DOHH2 (cell line): ENCODE results near the gene IFITM10.

Source experiments
- H3F3A ChIP-seq: fragments of 200-600 bp; sonication (generic), shearing (Covaris generic); 2 replicates; pipeline ENCODE4 v1.6.0; 2016; ENCODE audit warnings: antibody characterized with exemption, mild to moderate bottlenecking; ENCODE audit not compliant: control insufficient read depth, insufficient read depth
- H3K27ac ChIP-seq: fragments of 200-600 bp; sonication (generic); 2 replicates; pipeline ENCODE4 v1.5.1; 2014; ENCODE audit warnings: low read depth, mild to moderate bottlenecking, low read length, moderate library complexity
- H3K27me3 ChIP-seq: fragments of 200-600 bp; sonication (generic); 2 replicates; pipeline ENCODE4 v1.6.1; 2014; ENCODE audit warnings: mild to moderate bottlenecking, low read length, mixed read lengths; ENCODE audit not compliant: control insufficient read depth
- H3K36me3 ChIP-seq: fragments of 200-600 bp; sonication (generic); 2 replicates; pipeline ENCODE4 v1.6.1; 2014; ENCODE audit warnings: mild to moderate bottlenecking, low read length, moderate library complexity, mixed read lengths; ENCODE audit not compliant: control insufficient read depth
- H3K4me1 ChIP-seq: fragments of 200-600 bp; sonication (generic); 2 replicates; pipeline ENCODE4 v1.6.1; 2014; ENCODE audit warnings: mild to moderate bottlenecking, low read length, mixed read lengths; ENCODE audit not compliant: control insufficient read depth
- H3K4me2 ChIP-seq: fragments of 200-600 bp; sonication (generic); 2 replicates; pipeline ENCODE4 v1.6.0; 2014; ENCODE audit warnings: mild to moderate bottlenecking, low read length, moderate library complexity
- H3K4me3 ChIP-seq: fragments of 200-600 bp; sonication (generic); 2 replicates; pipeline ENCODE4 v1.5.1; 2014; ENCODE audit warnings: mild to moderate bottlenecking, low read length, mixed read lengths
- H3K79me2 ChIP-seq: fragments of 200-600 bp; sonication (generic); 2 replicates; pipeline ENCODE4 v1.6.1; 2014; ENCODE audit warnings: mild to moderate bottlenecking, low read length, mixed read lengths; ENCODE audit not compliant: control insufficient read depth
- H3K9me2 ChIP-seq: fragments of 200-600 bp; sonication (generic); replicated peaks from 2 replicates; pipeline ENCODE4 v1.6.1; 2014; ENCODE audit warnings: mild to moderate bottlenecking, low read length, mixed read lengths; ENCODE audit not compliant: control insufficient read depth
- H3K9me3 ChIP-seq: fragments of 200-600 bp; sonication (generic); 2 replicates; pipeline ENCODE4 v1.6.1; 2014; ENCODE audit warnings: antibody characterized with exemption, low read length, mixed read lengths; ENCODE audit not compliant: control insufficient read depth, insufficient read depth
- H4K20me1 ChIP-seq: fragments of 200-600 bp; sonication (generic); 2 replicates; pipeline ENCODE4 v1.6.0; 2014; ENCODE audit warnings: low read depth, mild to moderate bottlenecking, antibody characterized with exemption, low read length, moderate library complexity; ENCODE audit not compliant: control insufficient read depth, insufficient read depth
- EZH2phosphoT487 ChIP-seq: fragments of 200-600 bp; sonication (generic); IDR thresholded peaks from 2 replicates; pipeline ENCODE4 v1.6.1; 2017; ENCODE audit warnings: borderline replicate concordance, mild to moderate bottlenecking, antibody characterized with exemption, low read length, moderate library complexity, mixed read lengths
- TF ChIP-seq, protein P1 (sequence below): fragments of 200-600 bp; sonication (generic); IDR thresholded peaks from one replicate; pipeline ENCODE4 v1.5.1; 2014; ENCODE audit warnings: antibody characterized with exemption, mild to moderate bottlenecking, low read depth, low read length; ENCODE audit not compliant: poor library complexity, severe bottlenecking

The IFITM10 gene

DNA sequence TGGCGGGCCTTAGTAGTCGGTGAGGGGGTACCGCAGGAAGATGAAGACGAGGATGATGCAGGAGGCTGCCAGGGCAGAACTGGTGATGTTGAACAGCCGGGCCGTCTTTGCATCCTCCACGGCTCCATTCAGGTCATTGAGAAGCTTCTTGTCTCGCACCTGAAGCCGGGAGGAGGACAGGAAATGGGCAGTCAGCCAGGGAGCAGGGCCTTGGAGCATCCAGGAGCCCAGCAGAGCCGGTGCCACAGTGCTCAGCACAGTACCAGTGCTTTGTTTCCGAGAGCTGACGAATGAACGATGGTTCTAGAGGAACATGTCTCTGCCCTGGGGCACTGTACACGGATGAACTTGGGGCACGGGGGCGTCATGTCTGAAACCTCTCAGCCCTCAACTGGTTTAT, 15.1 kb downstream of the IFITM10 start:
- Histone ChIP-seq H3K27me3 (no peaks in the 10 kb centered on the region), H3K4me1 (no peaks in the 10 kb centered on the region), H3K36me3 (no peaks in the 10 kb centered on the region), H3K4me3 (no peak overlapping the region), H4K20me1 (no peaks in the 10 kb centered on the region), H3K9me3 (peaks cover 16% of the 10 kb centered on the region; the same call in 1 of the 2 replicates), H3K27ac (no peak overlapping the region), H3F3A (no peaks in the 10 kb centered on the region), H3K79me2 (no peaks in the 10 kb centered on the region), H3K9me2 (no peaks in the 10 kb centered on the region), H3K4me2 (no peak overlapping the region)
- TF ChIP-seq, protein P1, sequence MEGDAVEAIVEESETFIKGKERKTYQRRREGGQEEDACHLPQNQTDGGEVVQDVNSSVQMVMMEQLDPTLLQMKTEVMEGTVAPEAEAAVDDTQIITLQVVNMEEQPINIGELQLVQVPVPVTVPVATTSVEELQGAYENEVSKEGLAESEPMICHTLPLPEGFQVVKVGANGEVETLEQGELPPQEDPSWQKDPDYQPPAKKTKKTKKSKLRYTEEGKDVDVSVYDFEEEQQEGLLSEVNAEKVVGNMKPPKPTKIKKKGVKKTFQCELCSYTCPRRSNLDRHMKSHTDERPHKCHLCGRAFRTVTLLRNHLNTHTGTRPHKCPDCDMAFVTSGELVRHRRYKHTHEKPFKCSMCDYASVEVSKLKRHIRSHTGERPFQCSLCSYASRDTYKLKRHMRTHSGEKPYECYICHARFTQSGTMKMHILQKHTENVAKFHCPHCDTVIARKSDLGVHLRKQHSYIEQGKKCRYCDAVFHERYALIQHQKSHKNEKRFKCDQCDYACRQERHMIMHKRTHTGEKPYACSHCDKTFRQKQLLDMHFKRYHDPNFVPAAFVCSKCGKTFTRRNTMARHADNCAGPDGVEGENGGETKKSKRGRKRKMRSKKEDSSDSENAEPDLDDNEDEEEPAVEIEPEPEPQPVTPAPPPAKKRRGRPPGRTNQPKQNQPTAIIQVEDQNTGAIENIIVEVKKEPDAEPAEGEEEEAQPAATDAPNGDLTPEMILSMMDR = no peak
- TF ChIP-seq EZH2phosphoT487 = no peak

DNA sequence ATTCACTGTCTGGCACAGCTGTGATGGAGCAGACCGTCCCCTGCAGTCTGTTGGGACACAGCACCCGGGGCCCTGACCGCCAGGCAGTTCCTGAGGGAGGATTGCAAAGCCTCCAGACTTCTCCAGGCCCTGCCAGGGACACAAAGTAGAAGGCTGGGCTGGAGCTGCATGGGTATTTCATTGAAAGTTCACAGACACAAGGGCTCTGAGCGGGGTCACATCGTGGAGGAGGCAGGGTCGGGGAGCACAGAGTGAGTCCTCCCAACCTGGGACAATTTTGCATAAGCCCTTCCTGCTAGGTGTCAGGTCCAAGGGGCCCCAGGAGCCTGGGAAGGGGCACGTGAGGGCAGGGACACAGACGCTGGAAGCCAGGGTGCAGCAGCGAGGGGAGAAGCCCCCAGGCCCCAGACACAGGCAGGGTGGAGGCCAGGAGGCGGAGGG, 15.7 kb downstream of the IFITM10 start:
- Histone ChIP-seq H3K79me2 (no peaks in the 10 kb centered on the region), H3K27me3 (no peaks in the 10 kb centered on the region), H3K4me1 (no peaks in the 10 kb centered on the region), H3K36me3 (no peaks in the 10 kb centered on the region), H3K4me3 (no peak overlapping the region), H3K9me3 (peaks cover 16% of the 10 kb centered on the region; the same call in 1 of the 2 replicates), H3K4me2 (no peak overlapping the region), H3K27ac (no peak overlapping the region), H4K20me1 (no peaks in the 10 kb centered on the region), H3K9me2 (no peaks in the 10 kb centered on the region), H3F3A (no peaks in the 10 kb centered on the region)
- TF ChIP-seq, protein P1 = no peak
- TF ChIP-seq EZH2phosphoT487 = no peak

DNA sequence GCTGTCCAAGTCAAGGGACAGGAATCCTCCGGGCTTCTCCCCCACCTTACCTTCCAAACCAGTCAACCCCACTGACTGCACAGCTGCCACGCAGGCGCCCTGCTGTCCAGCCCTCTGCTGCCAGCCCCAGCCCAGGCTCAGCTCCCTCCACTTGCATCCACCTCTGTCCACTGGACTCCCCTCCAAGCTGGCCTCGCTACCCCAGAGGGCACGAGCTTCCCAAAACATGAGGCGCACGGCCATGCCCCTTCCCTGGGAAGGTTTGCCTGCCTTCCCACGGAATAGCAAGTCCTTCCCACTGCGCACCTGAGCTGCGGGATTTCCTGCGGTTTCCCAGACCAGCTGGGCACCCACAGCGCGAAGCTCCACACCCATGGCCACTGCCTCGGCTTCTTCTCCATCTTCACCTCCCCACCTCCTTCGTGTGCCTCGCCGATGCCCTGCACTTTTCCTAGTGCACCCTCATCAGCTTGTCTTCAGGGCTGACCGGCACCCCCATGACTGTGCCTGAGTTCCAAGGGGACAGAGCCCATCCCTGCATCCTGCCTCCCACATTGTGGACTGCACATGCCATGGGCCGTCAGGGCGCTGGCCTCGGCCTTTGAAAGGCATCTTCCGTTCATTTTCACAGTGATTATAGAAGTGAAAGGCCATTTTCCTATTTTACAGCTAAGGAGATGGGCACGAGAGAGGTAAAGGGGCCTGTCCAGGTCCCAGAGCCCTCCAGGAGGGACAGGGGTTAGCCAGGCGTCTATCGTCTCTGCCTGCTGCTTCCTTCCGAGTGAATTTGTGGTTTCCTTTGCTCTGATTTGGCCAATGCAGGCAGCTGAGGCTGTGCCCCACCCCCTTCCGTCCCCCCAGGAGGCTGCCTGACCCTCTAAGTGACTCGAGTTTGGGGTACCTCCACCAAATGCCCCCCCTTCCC, 16.4 kb downstream of the IFITM10 start:
- H3K27ac ChIP-seq = no peak overlapping the region
- TF ChIP-seq, protein P1 = no peak
- no peak for TF ChIP-seq EZH2phosphoT487
- H3K4me3 ChIP-seq = no peak overlapping the region
- no peaks in the 10 kb centered on the region for H3K79me2 ChIP-seq
- H3K4me1 ChIP-seq = no peaks in the 10 kb centered on the region
- no peak overlapping the region for H3K4me2 ChIP-seq
- no peaks in the 10 kb centered on the region for H3K36me3 ChIP-seq
- no peaks in the 10 kb centered on the region for H3K27me3 ChIP-seq
- no peaks in the 10 kb centered on the region for H3F3A ChIP-seq
- peaks cover 16% of the 10 kb centered on the region; the same call in 1 of the 2 replicates for H3K9me3 ChIP-seq
- no peaks in the 10 kb centered on the region for H4K20me1 ChIP-seq
- H3K9me2 ChIP-seq = no peaks in the 10 kb centered on the region
